HCT116 (cell line): ENCODE data around the gene AGAP1.

Source experiments
- CEBPB ChIP-seq: IDR thresholded peaks from 2 replicates; pipeline ENCODE4 v1.6.1; 2012; ENCODE audit warnings: low read depth
- POLR2AphosphoS5 ChIP-seq: IDR thresholded peaks from 2 replicates; pipeline ENCODE4 v1.6.1; 2011; ENCODE audit warnings: mild to moderate bottlenecking, low read depth, low read length, moderate library complexity

GRCh38 chr2:235937936-235938335, 444.1 kb downstream of the AGAP1 start:
- no peak for TF ChIP-seq CEBPB
- no peak for TF ChIP-seq POLR2AphosphoS5
